ENCODE results near the gene POLDIP2. TPM values are rescaled to one million over a fixed set of nuclear protein-coding genes. Genes with fewer than 3 reads are reported as not detected.

Gene POLDIP2
- total RNA-seq, 1 donor from 2014 or later: 57.2 TPM

DNA sequence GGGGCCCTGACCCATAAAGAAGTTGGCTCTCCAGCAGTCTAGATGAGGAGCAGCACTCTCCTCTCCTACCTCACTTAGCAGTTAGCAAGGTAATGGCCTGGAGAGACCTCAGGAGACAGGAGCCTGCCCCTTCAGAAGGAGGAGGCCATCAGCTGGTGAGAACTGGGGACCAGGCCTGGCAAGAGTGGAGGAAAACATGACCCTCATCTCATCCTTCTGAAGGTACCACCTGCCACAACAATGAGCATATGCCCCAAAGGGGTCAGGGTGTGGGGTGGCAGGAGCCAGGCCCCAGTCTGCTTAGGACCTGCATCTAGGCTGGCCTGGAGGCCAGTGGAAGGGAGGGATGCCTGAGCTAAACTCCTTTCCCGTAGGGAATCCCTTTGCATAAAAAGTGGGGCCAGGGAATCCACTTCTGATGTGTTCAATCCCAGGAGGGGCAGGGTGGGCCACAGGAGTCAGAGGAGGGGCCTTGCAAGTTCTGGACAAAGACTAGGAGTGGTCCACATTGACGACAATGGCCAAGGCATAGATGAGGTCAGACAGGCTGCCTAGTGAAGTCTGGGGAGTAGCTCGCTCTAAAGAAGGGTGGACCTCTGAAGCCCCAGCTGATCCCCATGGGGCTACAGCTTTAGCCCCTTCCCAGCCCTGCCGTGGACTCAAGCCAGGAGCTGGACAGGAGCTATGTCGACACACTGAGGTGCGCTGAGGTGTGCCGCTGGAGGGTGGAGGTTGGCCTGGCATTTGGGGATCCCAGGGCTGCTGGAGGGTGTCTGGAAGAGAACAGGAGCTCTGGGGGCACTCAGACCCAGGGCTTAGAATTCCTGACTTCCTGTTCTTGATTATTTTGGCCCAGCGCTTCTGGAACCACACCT is 6.7 kb upstream of the POLDIP2 start:
- Mint-ChIP-seq H3K27ac (ENCODE audit: unreplicated experiment) (no peak overlapping the region), H3K27me3 (ENCODE audit: unreplicated experiment) (no peaks in the 10 kb centered on the region), H3K4me1 (ENCODE audit: unreplicated experiment) (no peaks in the 10 kb centered on the region), H3K36me3 (ENCODE audit: low read depth, unreplicated experiment) (peaks cover 20% of the 10 kb centered on the region), H3K4me3 (ENCODE audit: unreplicated experiment) (no peak overlapping the region), H3K9me3 (ENCODE audit: unreplicated experiment) (no peaks in the 10 kb centered on the region)
- DNase-seq (ENCODE audit: low spot score): no peak
- TF ChIP-seq, protein P1, sequence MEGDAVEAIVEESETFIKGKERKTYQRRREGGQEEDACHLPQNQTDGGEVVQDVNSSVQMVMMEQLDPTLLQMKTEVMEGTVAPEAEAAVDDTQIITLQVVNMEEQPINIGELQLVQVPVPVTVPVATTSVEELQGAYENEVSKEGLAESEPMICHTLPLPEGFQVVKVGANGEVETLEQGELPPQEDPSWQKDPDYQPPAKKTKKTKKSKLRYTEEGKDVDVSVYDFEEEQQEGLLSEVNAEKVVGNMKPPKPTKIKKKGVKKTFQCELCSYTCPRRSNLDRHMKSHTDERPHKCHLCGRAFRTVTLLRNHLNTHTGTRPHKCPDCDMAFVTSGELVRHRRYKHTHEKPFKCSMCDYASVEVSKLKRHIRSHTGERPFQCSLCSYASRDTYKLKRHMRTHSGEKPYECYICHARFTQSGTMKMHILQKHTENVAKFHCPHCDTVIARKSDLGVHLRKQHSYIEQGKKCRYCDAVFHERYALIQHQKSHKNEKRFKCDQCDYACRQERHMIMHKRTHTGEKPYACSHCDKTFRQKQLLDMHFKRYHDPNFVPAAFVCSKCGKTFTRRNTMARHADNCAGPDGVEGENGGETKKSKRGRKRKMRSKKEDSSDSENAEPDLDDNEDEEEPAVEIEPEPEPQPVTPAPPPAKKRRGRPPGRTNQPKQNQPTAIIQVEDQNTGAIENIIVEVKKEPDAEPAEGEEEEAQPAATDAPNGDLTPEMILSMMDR (IDR thresholded peaks at IDR 0.05; ENCODE audit: unreplicated experiment): no peak

DNA sequence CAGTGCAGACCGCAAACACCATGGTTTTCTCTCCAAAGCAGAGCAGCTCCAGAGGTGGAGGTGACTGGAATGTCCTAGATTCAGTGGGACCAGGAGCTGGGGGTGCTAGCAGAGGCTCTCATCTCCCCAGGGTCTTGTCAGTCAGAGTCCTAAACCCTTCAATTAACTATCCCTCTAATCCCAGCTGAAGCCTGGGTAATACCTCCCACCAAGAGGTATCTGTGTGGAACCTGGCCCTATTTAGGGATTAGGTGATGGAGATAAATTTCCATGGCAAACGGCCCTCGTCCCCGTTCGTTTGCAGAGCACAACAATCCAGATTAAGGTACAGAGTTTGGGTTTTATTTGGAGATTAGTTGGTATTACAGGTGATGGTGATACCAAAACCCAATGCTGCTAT is 5.9 kb upstream of the POLDIP2 start:
- DNase-seq (ENCODE audit: low spot score): no peak
- TF ChIP-seq, protein P1 (IDR thresholded peaks at IDR 0.05; ENCODE audit: unreplicated experiment): no peak
- no peak overlapping the region for H3K4me3 Mint-ChIP-seq (ENCODE audit: unreplicated experiment)
- H3K27me3 Mint-ChIP-seq (ENCODE audit: unreplicated experiment): no peaks in the 10 kb centered on the region
- H3K36me3 Mint-ChIP-seq (ENCODE audit: low read depth, unreplicated experiment): peaks cover 21% of the 10 kb centered on the region
- H3K4me1 Mint-ChIP-seq (ENCODE audit: unreplicated experiment): peaks cover 3% of the 10 kb centered on the region
- no peak overlapping the region for H3K27ac Mint-ChIP-seq (ENCODE audit: unreplicated experiment)
- no peaks in the 10 kb centered on the region for H3K9me3 Mint-ChIP-seq (ENCODE audit: unreplicated experiment)

GRCh38 chr17:28357901-28358197 is 522 bp upstream of the POLDIP2 start:
- DNase-seq (ENCODE audit: low spot score): no peak
- Mint-ChIP-seq H3K9me3 (ENCODE audit: unreplicated experiment) (no peaks in the 10 kb centered on the region), H3K27ac (ENCODE audit: unreplicated experiment) (peak overlapping the region; percentile 96), H3K4me1 (ENCODE audit: unreplicated experiment) (peaks cover 19% of the 10 kb centered on the region), H3K27me3 (ENCODE audit: unreplicated experiment) (peaks cover 6% of the 10 kb centered on the region), H3K4me3 (ENCODE audit: unreplicated experiment) (peak overlapping the region; percentile 96), H3K36me3 (ENCODE audit: low read depth, unreplicated experiment) (peaks cover 40% of the 10 kb centered on the region)
- TF ChIP-seq, protein P1 (IDR thresholded peaks at IDR 0.05; ENCODE audit: unreplicated experiment): no peak

DNA sequence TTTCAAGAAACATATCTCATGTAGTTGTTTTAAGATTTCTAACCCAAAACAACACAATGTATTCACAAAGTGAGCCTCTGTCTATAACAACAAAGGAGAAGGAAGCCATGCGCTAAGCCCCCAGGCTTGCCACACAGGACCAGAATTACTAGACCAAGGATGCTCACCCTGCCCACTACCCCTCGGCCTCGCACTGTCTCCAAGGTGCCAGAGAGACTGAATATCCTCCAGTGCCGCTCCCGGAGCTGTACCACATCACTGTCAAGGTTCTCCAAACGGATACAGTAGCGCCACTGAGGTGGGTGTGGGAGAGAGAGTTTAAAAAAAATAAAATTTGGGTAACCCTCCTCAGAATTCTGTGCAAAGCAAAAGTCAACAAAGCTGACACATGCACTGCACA is 7.1 kb downstream of the POLDIP2 start:
- TF ChIP-seq, protein P1 (IDR thresholded peaks at IDR 0.05; ENCODE audit: unreplicated experiment): no peak
- no peak overlapping the region for H3K4me3 Mint-ChIP-seq (ENCODE audit: unreplicated experiment)
- DNase-seq (ENCODE audit: low spot score): no peak
- no peaks in the 10 kb centered on the region for H3K4me1 Mint-ChIP-seq (ENCODE audit: unreplicated experiment)
- no peak overlapping the region for H3K27ac Mint-ChIP-seq (ENCODE audit: unreplicated experiment)
- H3K36me3 Mint-ChIP-seq (ENCODE audit: low read depth, unreplicated experiment): peaks cover 55% of the 10 kb centered on the region
- no peaks in the 10 kb centered on the region for H3K9me3 Mint-ChIP-seq (ENCODE audit: unreplicated experiment)
- H3K27me3 Mint-ChIP-seq (ENCODE audit: unreplicated experiment): peaks cover 4% of the 10 kb centered on the region

DNA sequence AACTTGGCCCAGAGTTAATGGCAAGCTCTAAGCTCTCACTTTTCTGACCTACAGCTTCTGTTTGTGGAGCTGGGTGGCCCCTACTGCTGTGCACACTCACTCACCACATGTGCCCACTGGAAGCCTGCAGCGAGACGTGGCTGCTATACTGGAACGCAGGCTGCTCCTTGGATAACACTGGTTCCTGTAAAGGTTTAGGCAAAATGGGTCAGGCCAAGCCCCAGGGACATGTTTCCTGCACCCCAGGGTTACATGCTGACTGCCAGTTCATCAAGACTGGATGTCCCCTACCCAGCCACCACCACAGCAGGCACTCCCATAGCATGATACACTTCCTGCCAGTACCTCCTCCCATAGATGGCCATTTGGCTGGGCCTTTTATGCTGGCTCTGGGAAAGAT is 8.3 kb downstream of the POLDIP2 start:
- H3K36me3 Mint-ChIP-seq (ENCODE audit: low read depth, unreplicated experiment): peaks cover 50% of the 10 kb centered on the region

More for the DNA sequence above, 8.3 kb downstream of the POLDIP2 start:
- Mint-ChIP-seq H3K4me3 (ENCODE audit: unreplicated experiment) (no peak overlapping the region), H3K27ac (ENCODE audit: unreplicated experiment) (peak overlapping the region; percentile 52), H3K4me1 (ENCODE audit: unreplicated experiment) (no peaks in the 10 kb centered on the region), H3K27me3 (ENCODE audit: unreplicated experiment) (peaks cover 4% of the 10 kb centered on the region), H3K9me3 (ENCODE audit: unreplicated experiment) (no peaks in the 10 kb centered on the region)
- TF ChIP-seq, protein P1 (IDR thresholded peaks at IDR 0.05; ENCODE audit: unreplicated experiment): no peak
- DNase-seq (ENCODE audit: low spot score): no peak

Measured in endothelial cell (in vitro differentiated cells).